ENCODE measurements around the gene RPL22.

- TF ChIP-seq CTCF (IDR thresholded peaks at IDR 0.05) (no peak), POLR2A (IDR thresholded peaks at IDR 0.05) (no peak), EP300 (IDR thresholded peaks at IDR 0.05) (no peak)
Observed at GRCh38 chr1:6140413-6140812, 59.0 kb downstream of the RPL22 start.

Data from tibial nerve (tissue), 4 donors.